Neural progenitor cell (in vitro differentiated cells): Measurements from ENCODE around the gene ATP6V0C. TPM values are rescaled to one million over a fixed set of nuclear protein-coding genes. Genes with fewer than 3 reads are reported as not detected.

Source experiments
- DNase-seq: peaks from one replicate; pipeline ENCODE4 v3.0.0-alpha.2; 2016; ENCODE audit warnings: low spot score
- H2AFZ ChIP-seq: fragments of 200-600 bp; sonication (generic); replicated peaks from 2 replicates; pipeline ENCODE4 v1.6.1; 2016; ENCODE audit warnings: antibody characterized with exemption
- H3F3A ChIP-seq: fragments of 200-600 bp; sonication (generic); 2 replicates; pipeline ENCODE4 v1.6.1; 2016; ENCODE audit warnings: antibody characterized with exemption, low read depth
- H3K27ac ChIP-seq: fragments of 200-600 bp; sonication (generic); 2 replicates; pipeline ENCODE4 v1.5.1; 2016; ENCODE audit warnings: mild to moderate bottlenecking
- H3K27me3 ChIP-seq: fragments of 200-600 bp; sonication (generic); 2 replicates; pipeline ENCODE4 v1.6.1; 2016; ENCODE audit warnings: mild to moderate bottlenecking, moderate library complexity
- H3K36me3 ChIP-seq: fragments of 200-600 bp; sonication (generic); 2 replicates; pipeline ENCODE4 v1.5.1; 2016
- H3K4me1 ChIP-seq: fragments of 200-600 bp; sonication (generic); 2 replicates; pipeline ENCODE4 v1.6.1; 2016; ENCODE audit warnings: mixed run types
- H3K4me2 ChIP-seq: fragments of 200-600 bp; sonication (generic); 2 replicates; pipeline ENCODE4 v1.6.1; 2016
- H3K4me3 ChIP-seq: fragments of 200-600 bp; sonication (generic); 2 replicates; pipeline ENCODE4 v1.5.1; 2016
- H3K79me2 ChIP-seq: fragments of 200-600 bp; sonication (generic); 2 replicates; pipeline ENCODE4 v1.6.1; 2016; ENCODE audit warnings: low read depth
- H3K9ac ChIP-seq: fragments of 200-600 bp; sonication (generic); 2 replicates; pipeline ENCODE4 v1.6.1; 2016
- H3K9me3 ChIP-seq: fragments of 200-600 bp; sonication (generic); 2 replicates; pipeline ENCODE4 v1.5.1; 2016; ENCODE audit warnings: low read depth
- H4K20me1 ChIP-seq: fragments of 200-600 bp; sonication (generic); 2 replicates; pipeline ENCODE4 v1.6.1; 2016; ENCODE audit warnings: low read depth
- H3K27ac Mint-ChIP-seq: 3 replicates; pipeline ENCODE4 v1.8.0; 2021; ENCODE audit warnings: mixed read lengths
- H3K27me3 Mint-ChIP-seq: 2 replicates; pipeline ENCODE4 v1.8.0; 2022; ENCODE audit warnings: low read depth, mild to moderate bottlenecking, inconsistent platforms, moderate library complexity, mixed read lengths; ENCODE audit not compliant: insufficient read depth
- H3K36me3 Mint-ChIP-seq: 3 replicates; pipeline ENCODE4 v1.8.0; 2021; ENCODE audit warnings: mixed read lengths
- H3K4me1 Mint-ChIP-seq: 3 replicates; pipeline ENCODE4 v1.8.0; 2021; ENCODE audit warnings: mixed read lengths
- H3K4me3 Mint-ChIP-seq: 3 replicates; pipeline ENCODE4 v1.8.0; 2021; ENCODE audit warnings: mild to moderate bottlenecking, moderate library complexity, mixed read lengths
- H3K9me3 Mint-ChIP-seq: 3 replicates; pipeline ENCODE4 v1.8.0; 2020; ENCODE audit warnings: mixed read lengths
- CTCF ChIP-seq: fragments of 200-600 bp; sonication (generic); IDR thresholded peaks from 2 replicates; pipeline ENCODE4 v1.5.1; 2017; ENCODE audit warnings: antibody characterized with exemption, mild to moderate bottlenecking
- EZH2 ChIP-seq: fragments of 200-600 bp; sonication (generic); IDR thresholded peaks from 2 replicates; pipeline ENCODE4 v1.6.1; 2017; ENCODE audit warnings: antibody characterized with exemption, mild to moderate bottlenecking, moderate library complexity
- EZH2phosphoT487 ChIP-seq: fragments of 200-600 bp; sonication (generic); IDR thresholded peaks from 2 replicates; pipeline ENCODE4 v1.6.1; 2017; ENCODE audit warnings: antibody characterized with exemption
- total RNA-seq: library from RNA; depleted of rRNA; stranded (reverse); fragments of >200 nt; gene quantifications from 2 replicates; pipeline ENCODE4 v1.2.3, GENCODE V29; 2015; ENCODE audit warnings: low replicate concordance

Gene ATP6V0C
- total RNA-seq, 1 donor from 2014 or later, result 11.6 TPM

DNA sequence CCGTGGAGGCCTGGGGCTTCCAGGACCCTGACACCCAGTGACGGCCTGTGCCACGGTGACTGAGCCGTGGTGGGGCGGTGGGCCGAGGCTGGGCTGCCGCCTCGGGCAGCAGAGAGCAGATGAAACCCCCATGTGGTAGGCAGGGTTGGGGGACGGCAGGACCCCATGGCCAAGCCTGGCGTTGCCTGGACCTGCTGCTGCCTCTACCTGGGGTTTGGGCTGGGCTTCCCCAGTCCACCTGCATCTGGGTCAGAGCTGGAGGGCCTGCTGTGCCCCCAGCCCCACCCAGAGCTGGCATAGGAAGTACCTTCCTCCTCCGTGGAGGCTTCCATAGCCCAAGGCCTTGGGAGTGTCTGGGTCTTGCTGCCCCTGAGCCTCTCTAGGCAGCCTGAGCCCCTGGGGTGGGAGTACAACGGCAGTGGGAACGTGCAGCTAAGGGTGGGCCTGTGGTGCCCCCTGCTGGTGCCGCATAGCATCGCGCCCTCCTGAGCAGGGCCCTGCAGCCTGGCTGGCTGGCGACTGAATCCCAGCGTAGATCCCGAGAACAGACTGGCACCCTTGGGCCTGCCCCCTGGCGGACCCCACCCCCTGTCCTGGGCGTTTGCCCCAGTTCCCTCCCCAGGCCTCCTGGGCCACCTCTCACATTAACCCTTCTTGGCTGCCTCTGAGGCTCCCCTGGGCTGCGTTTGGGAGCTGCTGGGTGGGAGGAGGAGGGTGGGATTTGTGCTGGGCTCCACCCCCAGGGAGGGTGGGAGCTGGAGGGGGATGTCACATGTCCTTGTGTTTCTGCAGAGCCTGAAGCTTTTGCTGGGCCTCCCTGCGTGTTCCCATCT lies 12.6 kb upstream of the ATP6V0C start:
- Histone ChIP-seq H3K27ac (no peak overlapping the region), H3K36me3 (no peaks in the 10 kb centered on the region), H3K4me1 (peaks cover 6% of the 10 kb centered on the region), H2AFZ (peak overlapping the region; percentile 90), H3K4me2 (peak overlapping the region; percentile 83), H4K20me1 (no peaks in the 10 kb centered on the region), H3K27me3 (no peaks in the 10 kb centered on the region), H3K9me3 (no peaks in the 10 kb centered on the region), H3F3A (peaks cover 4% of the 10 kb centered on the region), H3K4me3 (peak overlapping the region; percentile 51), H3K9ac (no peak overlapping the region), H3K79me2 (no peaks in the 10 kb centered on the region)
- H3K36me3 Mint-ChIP-seq, result peaks cover 3% of the 10 kb centered on the region
- peak; percentile 91 for DNase-seq
- no peak for TF ChIP-seq EZH2
- peak; percentile 99 for TF ChIP-seq CTCF
- H3K4me3 Mint-ChIP-seq, result peak overlapping the region; percentile 63
- H3K9me3 Mint-ChIP-seq, result no peaks in the 10 kb centered on the region
- peaks cover 3% of the 10 kb centered on the region for H3K27me3 Mint-ChIP-seq
- H3K27ac Mint-ChIP-seq, result no peak overlapping the region
- peaks cover 3% of the 10 kb centered on the region for H3K4me1 Mint-ChIP-seq

GRCh38 chr16:2501946-2502895 lies 11.5 kb upstream of the ATP6V0C start:
- Mint-ChIP-seq H3K9me3 (no peaks in the 10 kb centered on the region), H3K4me1 (peaks cover 3% of the 10 kb centered on the region), H3K4me3 (peak overlapping the region; percentile 63), H3K27me3 (peaks cover 3% of the 10 kb centered on the region), H3K36me3 (peaks cover 3% of the 10 kb centered on the region), H3K27ac (no peak overlapping the region)
- TF ChIP-seq EZH2 (no peak), EZH2phosphoT487 (no peak), CTCF (no peak)
- Histone ChIP-seq H3K9me3 (no peaks in the 10 kb centered on the region), H3K27me3 (no peaks in the 10 kb centered on the region), H3K4me2 (peak overlapping the region; percentile 83), H3K79me2 (no peaks in the 10 kb centered on the region), H3K27ac (no peak overlapping the region), H3K9ac (no peak overlapping the region), H2AFZ (peak overlapping the region; percentile 90), H3K4me1 (peaks cover 6% of the 10 kb centered on the region), H4K20me1 (no peaks in the 10 kb centered on the region), H3K4me3 (peak overlapping the region; percentile 51), H3K36me3 (no peaks in the 10 kb centered on the region), H3F3A (peaks cover 4% of the 10 kb centered on the region)
- no peak for DNase-seq

DNA sequence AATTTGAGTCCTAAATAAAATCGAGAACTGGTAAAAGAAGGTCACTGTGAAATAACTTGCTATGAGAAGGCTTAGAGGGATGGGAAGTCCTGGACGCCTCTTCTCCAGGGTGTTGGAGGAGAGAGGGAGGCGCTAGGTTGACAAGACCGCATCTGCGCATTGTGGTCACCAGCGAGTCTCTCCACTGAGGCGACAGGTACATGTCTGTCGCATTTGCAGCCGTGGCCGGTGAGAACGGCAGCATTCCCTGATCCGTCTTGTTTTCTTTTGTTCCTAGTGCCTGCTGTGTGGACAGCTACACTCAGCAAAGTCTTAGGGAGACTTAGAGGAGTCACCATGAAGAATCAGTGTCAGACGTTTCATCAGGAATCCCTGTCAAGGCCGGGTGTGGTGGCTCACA lies 8.1 kb upstream of the ATP6V0C start:
- Histone ChIP-seq H4K20me1 (no peaks in the 10 kb centered on the region), H3K36me3 (no peaks in the 10 kb centered on the region), H3K4me2 (no peak overlapping the region), H3K27ac (no peak overlapping the region), H2AFZ (no peak overlapping the region), H3K9ac (no peak overlapping the region), H3K9me3 (no peaks in the 10 kb centered on the region), H3K27me3 (no peaks in the 10 kb centered on the region), H3K4me3 (no peak overlapping the region), H3K79me2 (no peaks in the 10 kb centered on the region), H3K4me1 (peaks cover 6% of the 10 kb centered on the region), H3F3A (peaks cover 4% of the 10 kb centered on the region)
- peaks cover 6% of the 10 kb centered on the region for H3K27me3 Mint-ChIP-seq
- no peaks in the 10 kb centered on the region for H3K9me3 Mint-ChIP-seq
- H3K36me3 Mint-ChIP-seq, result no peaks in the 10 kb centered on the region
- no peak overlapping the region for H3K4me3 Mint-ChIP-seq
- H3K27ac Mint-ChIP-seq, result no peak overlapping the region
- peaks cover 6% of the 10 kb centered on the region for H3K4me1 Mint-ChIP-seq
- DNase-seq, result no peak
- TF ChIP-seq EZH2, result no peak
